GM19193 (cell line): ENCODE measurements around the gene NUP50.

Experiments used
- POLR2A ChIP-seq: IDR thresholded peaks from 4 replicates; pipeline ENCODE4 v1.6.1; 2011; ENCODE audit not compliant: insufficient read depth, insufficient read length; ENCODE audit errors: extremely low read depth

Gene NUP50

DNA sequence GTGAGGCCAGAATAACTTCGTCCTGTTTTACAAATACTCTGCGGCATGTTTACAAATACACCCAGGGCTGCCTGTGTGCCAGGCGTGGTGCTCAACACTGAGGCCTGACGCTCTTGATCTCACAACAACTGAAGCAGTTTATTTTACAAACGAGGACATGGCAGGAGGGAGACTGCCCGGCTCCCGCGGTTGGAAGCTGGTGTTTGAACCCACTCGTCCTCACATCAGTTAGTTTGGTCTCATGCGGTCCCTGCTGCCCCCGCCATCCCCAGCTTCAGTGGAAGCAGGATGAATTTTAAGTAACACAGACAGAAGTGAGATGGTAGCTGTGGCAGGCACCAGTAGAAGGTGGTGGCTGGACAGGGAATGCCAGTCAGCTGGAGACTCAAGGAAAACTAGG is 60.6 kb downstream of the NUP50 start:
- TF ChIP-seq POLR2A, result no peak

DNA sequence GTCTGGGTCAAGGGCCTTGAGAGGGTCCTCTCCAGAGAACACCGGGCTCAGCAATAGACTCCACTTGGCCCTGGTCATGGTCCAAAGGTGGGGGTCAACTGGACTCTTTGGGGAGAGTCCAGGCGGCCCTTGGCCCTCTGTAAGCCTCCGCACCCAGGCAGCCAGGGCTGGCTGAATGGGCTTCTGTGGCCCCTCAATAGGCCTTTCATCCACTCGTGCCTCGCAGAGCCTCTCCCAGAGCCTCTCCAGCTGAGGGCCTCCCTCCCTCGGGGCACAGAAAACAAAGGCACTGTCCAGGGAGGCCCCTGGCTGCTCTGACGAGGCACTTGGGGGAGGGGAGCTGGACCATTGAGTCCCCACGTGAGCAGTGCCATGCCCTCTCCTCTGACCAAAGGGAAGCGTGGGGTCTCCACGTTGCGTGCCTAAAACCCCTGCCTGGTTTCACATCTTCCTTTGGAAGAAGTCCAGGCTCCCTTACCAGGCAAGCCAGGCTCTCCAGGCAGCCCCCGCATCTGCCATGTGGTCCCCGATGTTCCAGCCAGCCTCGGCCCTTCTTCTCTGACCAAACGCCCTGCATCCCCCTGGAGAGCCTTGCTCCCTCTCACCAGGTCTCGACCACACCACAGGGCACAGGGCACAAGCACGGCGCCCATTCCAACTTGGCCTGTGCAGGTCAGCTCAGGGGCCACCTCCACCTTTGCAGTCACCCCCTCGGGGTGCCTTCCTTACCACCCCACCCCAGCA is 61.4 kb downstream of the NUP50 start:
- no peak for TF ChIP-seq POLR2A

DNA sequence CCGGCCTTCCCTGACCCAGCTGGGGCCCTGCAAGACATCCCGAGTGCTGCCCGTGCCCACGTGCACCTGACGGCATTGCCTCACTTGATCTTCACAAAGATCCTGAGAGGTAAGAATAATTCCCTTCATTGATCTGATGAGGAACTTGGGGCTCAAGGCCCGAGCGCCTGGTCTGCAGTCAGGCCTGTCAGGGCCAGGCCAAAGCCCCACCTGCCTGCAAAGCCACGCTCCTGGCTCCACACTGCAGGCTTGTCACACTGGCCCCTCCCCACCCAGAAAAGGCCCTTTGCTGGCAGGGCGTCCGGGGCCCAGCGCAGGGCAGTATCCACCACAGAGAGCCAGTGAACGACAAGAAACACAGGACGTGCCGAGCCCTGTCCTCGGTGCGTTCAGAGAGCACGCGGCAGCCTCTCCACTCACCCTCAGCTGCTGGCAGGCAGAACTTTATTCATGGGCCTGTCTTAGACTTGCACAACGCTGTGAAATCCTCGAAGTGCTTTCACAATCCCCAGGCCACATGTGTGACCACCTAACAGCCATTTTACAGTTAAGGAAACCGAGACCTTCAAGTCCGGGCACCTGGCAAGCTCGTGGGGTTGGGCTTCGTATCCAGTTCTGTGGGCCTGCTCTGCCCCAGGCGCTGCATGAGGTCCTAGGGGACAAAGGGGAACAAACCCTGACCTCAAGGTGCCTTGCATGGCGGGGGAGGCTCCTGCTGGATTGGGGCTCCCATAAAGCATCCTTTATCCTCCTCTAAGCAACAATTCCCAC is 62.2 kb downstream of the NUP50 start:
- TF ChIP-seq POLR2A, result no peak

- no peak for TF ChIP-seq POLR2A
These were observed 62.9 kb downstream of the NUP50 start for GRCh38 chr22:45226503-45227186.

DNA sequence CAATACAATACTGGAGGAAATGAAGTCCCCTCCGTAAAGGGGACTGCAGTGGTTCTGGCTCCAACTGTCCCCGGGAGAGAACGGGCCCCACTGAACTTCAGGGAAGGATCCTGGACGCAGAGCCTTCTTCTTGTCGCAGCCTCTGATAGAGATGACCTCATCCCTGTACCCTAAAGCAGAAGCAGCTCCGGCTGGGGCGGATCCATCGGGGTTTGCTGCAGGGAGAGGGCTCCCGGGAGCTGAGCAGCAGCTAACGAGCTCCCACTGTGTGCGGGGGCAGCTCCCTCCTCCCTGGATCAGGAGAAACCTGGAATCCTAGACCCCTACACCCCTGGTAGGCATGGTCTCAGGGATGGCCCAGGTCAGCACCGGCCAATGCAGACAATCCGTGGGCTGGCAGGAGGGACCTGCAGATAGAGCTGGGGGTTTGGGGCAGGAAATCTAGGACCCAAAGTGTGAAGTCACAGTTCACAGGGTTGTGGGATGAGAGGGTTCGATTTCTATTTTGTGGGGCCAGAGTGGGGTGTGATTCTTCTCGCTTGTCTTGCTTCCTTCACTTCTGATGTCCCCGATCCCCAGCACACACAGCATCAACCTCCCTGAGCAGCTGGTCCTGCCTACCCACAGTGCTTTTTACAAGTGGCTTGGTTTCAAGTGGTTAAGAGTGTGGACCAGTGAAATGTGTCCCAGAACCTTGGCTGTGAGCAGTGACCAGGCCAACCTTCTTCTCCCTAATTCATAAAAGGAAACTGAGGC is 64.1 kb downstream of the NUP50 start:
- no peak for TF ChIP-seq POLR2A

- TF ChIP-seq POLR2A, result no peak
These were observed 64.7 kb downstream of the NUP50 start for GRCh38 chr22:45228401-45228754.

DNA sequence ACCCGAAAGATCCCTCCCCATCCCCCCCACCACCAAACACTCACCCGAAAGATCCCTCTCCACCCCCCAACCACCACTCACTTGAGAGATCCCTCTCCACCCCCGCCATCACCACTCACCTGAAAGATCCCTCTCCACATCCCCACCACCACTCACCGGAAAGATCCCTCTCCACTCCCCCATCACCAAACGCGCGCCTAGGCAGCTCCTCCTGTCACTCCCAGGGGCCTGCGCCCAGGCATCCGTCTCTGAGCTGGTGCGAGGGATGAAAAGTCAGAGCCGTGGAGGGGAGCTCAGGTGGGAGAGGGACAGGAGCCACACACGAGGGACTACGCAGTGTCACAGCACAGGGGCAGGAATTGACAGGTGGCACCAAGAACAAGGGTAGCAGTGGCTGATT is 65.5 kb downstream of the NUP50 start:
- TF ChIP-seq POLR2A, result no peak

DNA sequence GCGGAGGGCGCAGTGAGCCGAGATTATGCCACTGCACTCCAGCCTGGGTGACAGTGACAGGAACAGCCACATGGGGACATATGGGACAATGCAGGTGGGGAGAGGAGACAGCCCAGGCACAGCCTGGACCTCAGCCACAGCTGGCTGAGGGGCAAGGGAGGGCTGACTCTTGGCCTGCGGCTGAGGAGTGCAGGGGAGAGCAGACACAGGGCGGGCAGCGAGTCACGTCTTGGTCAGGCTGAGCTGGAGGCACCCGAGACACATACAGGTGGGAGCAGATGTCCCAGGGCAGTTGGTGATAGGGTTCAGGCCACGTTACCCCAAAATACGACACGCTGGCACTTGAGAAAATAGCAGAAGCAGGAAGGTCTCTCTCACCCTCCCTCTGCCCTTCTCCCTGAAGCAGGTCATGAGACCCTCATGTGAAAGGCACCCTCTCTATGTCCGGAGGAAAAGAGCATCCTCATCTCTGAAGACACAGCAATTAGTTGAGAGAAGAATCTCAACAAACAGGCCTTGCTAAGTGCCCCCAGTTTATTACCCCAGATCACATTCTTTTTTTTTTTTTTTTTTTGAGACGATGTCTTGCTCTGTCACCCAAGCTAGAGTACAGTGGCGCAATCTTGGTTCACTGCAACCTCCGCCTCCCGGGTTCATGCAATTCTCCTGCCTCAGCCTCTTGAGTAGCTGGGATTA is 66.4 kb downstream of the NUP50 start:
- no peak for TF ChIP-seq POLR2A

- no peak for TF ChIP-seq POLR2A
These were observed 67.6 kb downstream of the NUP50 start for GRCh38 chr22:45231293-45231692.

DNA sequence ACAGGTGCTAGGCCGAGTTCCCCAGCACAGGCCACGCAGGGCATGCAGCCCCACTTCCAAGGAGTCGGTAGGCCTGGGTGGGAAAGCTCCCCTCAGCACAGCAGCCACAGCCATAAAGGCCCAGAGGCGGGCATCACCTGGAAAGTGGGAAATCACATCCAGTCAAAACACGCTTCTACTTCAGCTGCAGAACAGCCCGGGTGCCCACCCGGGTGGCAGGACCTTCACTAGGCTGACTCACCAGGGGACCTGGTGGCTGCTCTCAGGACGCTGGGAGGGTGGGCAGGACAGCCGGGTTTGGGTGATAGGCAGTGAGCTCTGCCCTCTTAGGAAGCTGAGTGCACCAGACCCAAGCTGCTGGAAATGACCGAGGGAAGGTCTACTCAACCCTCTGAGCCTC is 69.7 kb downstream of the NUP50 start:
- TF ChIP-seq POLR2A, result no peak

DNA sequence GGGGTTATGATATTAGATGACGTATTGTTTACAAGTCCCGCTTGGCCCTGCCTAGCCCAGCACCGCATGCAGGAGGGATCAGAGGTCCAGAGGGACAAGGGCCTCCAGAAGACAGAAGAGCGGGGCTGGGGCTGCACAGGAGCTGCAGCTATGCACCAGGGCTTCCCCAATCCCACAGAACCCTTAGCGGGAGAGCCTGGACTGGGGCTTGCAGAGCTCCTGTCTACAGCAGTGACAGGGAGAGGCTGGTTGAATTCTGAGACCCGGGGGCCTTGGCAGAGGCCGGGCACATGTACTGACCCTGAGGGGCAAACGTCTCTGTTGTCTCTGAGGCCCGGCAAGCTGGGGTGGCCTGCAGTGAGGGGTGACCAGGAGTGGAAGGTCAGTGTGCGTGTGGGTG is 70.1 kb downstream of the NUP50 start:
- no peak for TF ChIP-seq POLR2A

GRCh38 chr22:45235101-45235777 is 71.5 kb downstream of the NUP50 start:
- peak; percentile 70 for TF ChIP-seq POLR2A

- no peak for TF ChIP-seq POLR2A
These were observed 72.2 kb downstream of the NUP50 start for GRCh38 chr22:45235851-45236342.
